HG02973 (cell line): Measurements from ENCODE around the gene SF1.
A peak's percentile ranks its signal among the peaks of the same experiment; 100 is the strongest.

Experiments used
- ATAC-seq: cut with Tn5 transposase; IDR thresholded peaks from one replicate; pipeline ENCODE4 v1.9.1; 2021; ENCODE audit warnings: moderate library complexity; ENCODE audit not compliant: unreplicated experiment

Gene SF1

GRCh38 chr11:64728757-64729365 is 49.5 kb downstream of the SF1 start:
- no peak for ATAC-seq

- no peak for ATAC-seq
Observed at GRCh38 chr11:64726867-64727530, 51.3 kb downstream of the SF1 start.

GRCh38 chr11:64726211-64726641 is 52.1 kb downstream of the SF1 start:
- ATAC-seq = no peak

- ATAC-seq = no peak
Observed at GRCh38 chr11:64724863-64725532, 53.3 kb downstream of the SF1 start.

- ATAC-seq = no peak
Observed at GRCh38 chr11:64723907-64724862, 54.2 kb downstream of the SF1 start.

- peak; percentile 81 for ATAC-seq
Observed at GRCh38 chr11:64723117-64723906, 55.0 kb downstream of the SF1 start, which contains the start of gene NRXN2. NRXN2 (minus strand) TSS chr11:64723197; CDS start chr11:64713699, 9,498 bp downstream.

- no peak for ATAC-seq
Observed at GRCh38 chr11:64722141-64723065, 55.9 kb downstream of the SF1 start.

GRCh38 chr11:64721359-64721699 is 57.0 kb downstream of the SF1 start:
- no peak for ATAC-seq

GRCh38 chr11:64720640-64721358 is 57.5 kb downstream of the SF1 start:
- no peak for ATAC-seq

- ATAC-seq = no peak
Observed at GRCh38 chr11:64720167-64720566, 58.2 kb downstream of the SF1 start.

- no peak for ATAC-seq
Observed at GRCh38 chr11:64719406-64719805, 58.9 kb downstream of the SF1 start.

GRCh38 chr11:64718780-64719124 is 59.6 kb downstream of the SF1 start:
- ATAC-seq = no peak

GRCh38 chr11:64718084-64718779 is 60.1 kb downstream of the SF1 start:
- ATAC-seq = no peak

GRCh38 chr11:64717268-64717578 is 61.1 kb downstream of the SF1 start:
- no peak for ATAC-seq

GRCh38 chr11:64716473-64717267 is 61.7 kb downstream of the SF1 start:
- ATAC-seq = no peak

- no peak for ATAC-seq
Observed at GRCh38 chr11:64715756-64716472, 62.4 kb downstream of the SF1 start.

GRCh38 chr11:64715110-64715509 is 63.2 kb downstream of the SF1 start:
- no peak for ATAC-seq
